ENCODE data around the gene RYR3.

- TF ChIP-seq CTCF (conservative IDR thresholded peaks at IDR 0.05; ENCODE audit: low read depth, low read length) (no peak), EZH2phosphoT487 (IDR thresholded peaks at IDR 0.05; ENCODE audit: borderline replicate concordance, low read length) (no peak), EZH2 (IDR thresholded peaks at IDR 0.05; ENCODE audit: low read length, unreplicated experiment) (no peak)
Observed at GRCh38 chr15:33378866-33379480, 68.2 kb downstream of the RYR3 start.
